Neutrophil (primary cell): Measurements from ENCODE around the gene MT1A.

ENCODE experiments used
- H3K27ac ChIP-seq: fragments of 200-600 bp; sonication (generic); 2 replicates; pipeline ENCODE4 v1.5.1; 2016; ENCODE audit warnings: mild to moderate bottlenecking, moderate library complexity
- H3K27me3 ChIP-seq: fragments of 200-600 bp; sonication (generic); 2 replicates; pipeline ENCODE4 v1.6.0; 2016; ENCODE audit warnings: mild to moderate bottlenecking
- H3K36me3 ChIP-seq: fragments of 200-600 bp; sonication (generic); 2 replicates; pipeline ENCODE4 v1.5.1; 2017
- H3K4me1 ChIP-seq, 2 experiments: fragments of 200-600 bp in 1 of 2; sonication (generic) in 1 of 2; 1 replicate in 1 of 2; 2 replicates in 1 of 2; pipeline versions ENCODE4 v1.5.1 to v1.6.1; 2013 to 2016; ENCODE audit warnings: low read depth in 1 of 2, low read length in 1 of 2, mild to moderate bottlenecking in 1 of 2, moderate library complexity in 1 of 2; ENCODE audit not compliant: control insufficient read depth in 1 of 2, insufficient read depth in 1 of 2
- H3K4me3 ChIP-seq, 2 experiments: fragments of 200-600 bp in 1 of 2; sonication (generic) in 1 of 2; 1 replicate in 1 of 2; 2 replicates in 1 of 2; pipeline ENCODE4 v1.5.1; 2013 to 2016; ENCODE audit warnings: low read depth in 1 of 2, low read length in 1 of 2, mild to moderate bottlenecking in 1 of 2, moderate library complexity in 1 of 2
- H3K9me3 ChIP-seq: fragments of 200-600 bp; sonication (generic); 2 replicates; pipeline ENCODE4 v1.5.1; 2016
- CTCF ChIP-seq: fragments of 200-600 bp; sonication (generic); IDR thresholded peaks from 2 replicates; pipeline ENCODE4 v1.5.1; 2016; ENCODE audit warnings: antibody characterized with exemption

The MT1A gene

GRCh38 chr16:56682703-56683397, 44.4 kb downstream of the MT1A start:
- Histone ChIP-seq H3K27me3 (peaks cover 38% of the 10 kb centered on the region), H3K9me3 (no peaks in the 10 kb centered on the region), H3K36me3 (no peaks in the 10 kb centered on the region), H3K27ac (no peak overlapping the region), H3K4me1 (peaks cover 19 to 34% of the 10 kb centered on the region in 2 experiments), H3K4me3 (peak overlapping the region; percentile 56 to 63)
- TF ChIP-seq CTCF, result no peak

DNA sequence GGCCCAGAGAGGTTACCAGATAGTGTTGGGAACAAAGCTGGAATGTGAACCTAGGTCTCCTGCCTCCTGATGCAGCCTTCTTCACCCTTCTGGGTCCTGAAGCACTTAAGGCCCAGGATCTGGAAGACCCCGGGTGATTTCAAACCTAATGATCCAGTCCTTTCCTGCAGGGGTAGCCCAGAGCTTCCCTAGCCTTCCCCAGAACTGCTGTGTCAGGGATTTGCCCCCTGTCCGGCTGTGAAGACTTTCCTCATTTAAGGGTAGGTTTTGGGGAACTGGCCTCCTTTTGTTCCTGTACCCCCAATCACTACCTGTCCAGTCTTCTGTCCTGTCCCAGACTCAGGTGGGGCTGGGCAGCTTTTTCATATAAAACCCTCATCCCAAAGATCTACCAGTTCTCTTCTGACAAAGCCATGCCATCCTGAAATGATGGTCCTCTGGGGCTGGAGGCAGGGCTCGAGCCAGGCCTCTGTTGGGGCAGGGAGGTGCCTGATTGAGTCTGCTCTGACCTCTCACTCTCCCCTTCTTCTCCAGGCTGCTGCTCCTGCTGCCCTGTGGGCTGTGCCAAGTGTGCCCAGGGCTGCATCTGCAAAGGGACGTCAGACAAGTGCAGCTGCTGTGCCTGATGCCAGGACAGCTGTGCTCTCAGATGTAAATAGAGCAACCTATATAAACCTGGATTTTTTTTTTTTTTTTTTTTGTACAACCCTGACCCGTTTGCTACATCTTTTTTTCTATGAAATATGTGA, 45.1 kb downstream of the MT1A start:
- Histone ChIP-seq H3K9me3 (no peaks in the 10 kb centered on the region), H3K27me3 (peaks cover 33% of the 10 kb centered on the region), H3K27ac (no peak overlapping the region), H3K4me3 (no peak overlapping the region), H3K36me3 (no peaks in the 10 kb centered on the region), H3K4me1 (peaks cover 19 to 34% of the 10 kb centered on the region in 2 experiments)
- TF ChIP-seq CTCF, result no peak

DNA sequence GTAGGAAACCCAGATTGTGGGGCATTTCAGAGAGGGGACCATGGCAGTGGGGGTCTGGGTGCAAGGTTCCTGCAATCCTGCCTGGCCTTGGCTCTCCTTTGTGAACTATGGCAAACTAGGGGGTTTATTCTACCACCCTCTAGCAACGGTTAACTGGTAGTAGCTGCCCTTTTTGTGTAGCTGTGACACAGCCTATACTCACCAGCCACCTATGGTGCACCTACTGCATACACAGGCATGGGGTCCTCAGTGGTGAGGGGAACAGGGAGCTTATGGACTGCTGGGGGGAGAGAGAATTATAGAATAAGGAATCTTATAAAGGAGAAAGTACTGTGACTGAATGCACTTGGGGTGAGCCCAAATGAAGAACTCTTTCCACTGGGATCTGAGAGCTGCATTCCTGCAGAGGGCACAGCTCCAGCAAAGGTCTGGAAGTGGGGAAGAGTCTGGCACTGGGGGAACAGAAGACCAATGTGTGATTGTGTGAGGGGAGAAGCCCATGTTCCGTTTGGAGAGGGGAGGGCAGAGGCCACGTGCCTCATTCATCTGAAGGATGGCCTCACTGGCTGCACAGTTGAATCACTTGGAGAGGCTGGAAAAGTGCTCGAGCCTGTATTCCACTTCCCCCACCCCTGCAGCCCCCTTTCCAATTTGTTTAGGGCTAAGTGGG, 45.9 kb downstream of the MT1A start:
- no peak for TF ChIP-seq CTCF
- H3K9me3 ChIP-seq, result no peaks in the 10 kb centered on the region
- no peak overlapping the region for H3K4me3 ChIP-seq
- H3K27ac ChIP-seq, result no peak overlapping the region
- peaks cover 31% of the 10 kb centered on the region for H3K27me3 ChIP-seq
- H3K36me3 ChIP-seq, result no peaks in the 10 kb centered on the region
- peaks cover 19 to 29% of the 10 kb centered on the region in 2 experiments for H3K4me1 ChIP-seq

GRCh38 chr16:56684926-56685590, 46.6 kb downstream of the MT1A start:
- no peak for TF ChIP-seq CTCF
- Histone ChIP-seq H3K27ac (no peak overlapping the region), H3K4me3 (no peak overlapping the region), H3K36me3 (no peaks in the 10 kb centered on the region), H3K9me3 (no peaks in the 10 kb centered on the region), H3K27me3 (peaks cover 31% of the 10 kb centered on the region), H3K4me1 (peaks cover 15 to 22% of the 10 kb centered on the region in 2 experiments)

DNA sequence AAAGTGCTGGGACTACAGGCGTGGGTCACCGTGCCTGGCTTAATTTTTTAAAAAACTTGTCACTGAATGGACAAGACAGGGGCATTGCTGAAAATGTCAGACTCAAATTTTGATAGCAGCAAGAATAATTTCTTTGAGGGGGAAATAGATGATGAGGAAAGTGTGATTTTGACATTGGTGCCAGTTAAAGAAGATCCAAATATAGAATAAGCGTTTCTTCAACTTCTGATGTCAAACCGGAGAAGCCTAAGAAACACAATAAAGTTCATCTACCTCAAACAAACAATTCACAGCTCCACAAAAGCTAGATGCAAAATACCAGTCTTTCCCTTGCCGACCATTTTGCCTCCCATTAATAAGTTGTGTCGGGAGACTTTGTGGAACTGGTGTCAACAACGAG, 48.3 kb downstream of the MT1A start:
- no peaks in the 10 kb centered on the region for H3K36me3 ChIP-seq
- no peak overlapping the region for H3K27ac ChIP-seq
- no peak for TF ChIP-seq CTCF
- H3K9me3 ChIP-seq, result no peaks in the 10 kb centered on the region
- H3K4me1 ChIP-seq, result peaks cover 10 to 13% of the 10 kb centered on the region in 2 experiments
- H3K27me3 ChIP-seq, result peaks cover 26% of the 10 kb centered on the region
- H3K4me3 ChIP-seq, result no peak overlapping the region
